ES-I3 (cell line): ENCODE results near the gene ABTB2.
A peak's percentile ranks its signal among the peaks of the same experiment; 100 is the strongest.

Experiments
- H3K36me3 ChIP-seq: 2 replicates; pipeline ENCODE4 v1.6.1; 2013; ENCODE audit warnings: mild to moderate bottlenecking, low read length, control low read depth, moderate library complexity; ENCODE audit not compliant: insufficient read depth
- H3K4me1 ChIP-seq: 2 replicates; pipeline ENCODE4 v1.6.1; 2013; ENCODE audit warnings: mild to moderate bottlenecking, control low read depth, low read length; ENCODE audit not compliant: insufficient read depth
- H3K9ac ChIP-seq: 2 replicates; pipeline ENCODE4 v1.6.1; 2013; ENCODE audit warnings: low read depth, mild to moderate bottlenecking, low read length, moderate library complexity
- H3K9me3 ChIP-seq: 2 replicates; pipeline ENCODE4 v1.6.1; 2013; ENCODE audit warnings: mild to moderate bottlenecking, low read length, moderate library complexity; ENCODE audit not compliant: control insufficient read depth, insufficient read depth

Gene ABTB2

DNA sequence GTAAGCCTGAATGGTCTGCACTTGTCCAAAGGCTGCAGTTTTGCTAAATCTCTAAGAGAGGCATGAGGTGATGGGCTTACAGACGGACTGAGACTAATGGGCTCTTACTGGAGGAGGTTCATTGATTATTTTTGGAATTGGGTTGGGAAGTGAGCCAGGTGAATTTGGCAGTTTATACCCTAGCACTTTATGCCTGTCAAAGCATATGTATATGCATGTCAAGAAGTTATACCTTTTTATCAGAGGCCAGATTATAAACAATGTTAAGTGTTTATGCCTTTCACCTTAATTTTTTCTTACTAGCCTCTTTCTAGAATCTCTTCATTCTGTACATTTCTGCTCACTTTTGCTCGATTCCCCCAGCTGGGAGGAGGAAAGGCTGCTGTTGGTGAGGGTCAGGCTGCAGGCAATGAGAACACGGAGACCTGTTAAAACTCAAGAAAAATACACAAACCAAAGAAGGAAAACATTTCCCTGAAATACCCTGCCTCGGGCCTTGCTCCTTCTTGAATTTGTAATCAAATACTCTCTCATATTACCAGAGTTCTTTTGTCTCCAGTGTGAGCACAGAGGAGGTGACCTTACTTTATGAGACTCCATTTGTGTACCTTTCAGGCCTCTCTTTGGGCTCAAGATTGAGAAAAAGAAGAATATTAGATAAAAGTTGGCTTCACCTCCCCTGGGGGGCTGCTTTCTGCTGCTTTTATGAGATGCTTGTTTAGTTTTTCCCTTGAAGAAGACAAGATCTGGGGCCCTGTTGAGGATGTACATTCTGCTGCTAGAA is 232.7 kb downstream of the ABTB2 start:
- Histone ChIP-seq H3K36me3 (peaks cover 30% of the 10 kb centered on the region), H3K9ac (no peak overlapping the region), H3K4me1 (no peaks in the 10 kb centered on the region), H3K9me3 (no peaks in the 10 kb centered on the region)

- no peak overlapping the region for H3K9ac ChIP-seq
- H3K9me3 ChIP-seq, result no peaks in the 10 kb centered on the region
- peaks cover 41% of the 10 kb centered on the region for H3K36me3 ChIP-seq
- H3K4me1 ChIP-seq, result no peaks in the 10 kb centered on the region
Observed at GRCh38 chr11:34120651-34121050, 237.2 kb downstream of the ABTB2 start.

DNA sequence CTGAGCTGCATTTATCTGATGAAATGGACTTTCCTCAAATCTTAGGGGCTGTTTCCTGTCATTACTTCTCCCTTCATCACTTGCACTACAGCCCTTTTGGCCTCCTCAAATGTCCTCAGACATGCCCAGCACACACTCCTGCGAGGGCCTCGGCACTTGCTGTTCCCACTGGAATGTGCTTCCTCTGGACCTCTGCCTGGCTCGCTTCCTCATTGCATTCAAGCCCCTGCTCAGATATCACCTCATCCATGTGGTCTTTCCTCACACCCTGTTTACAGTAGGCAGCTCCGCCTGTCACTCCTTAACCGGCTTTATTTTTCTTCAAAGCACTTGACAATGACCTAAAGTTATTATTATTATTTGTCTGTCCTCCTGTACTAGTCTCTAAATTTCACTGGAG is 243.3 kb downstream of the ABTB2 start:
- Histone ChIP-seq H3K9me3 (no peaks in the 10 kb centered on the region), H3K9ac (no peak overlapping the region), H3K36me3 (peaks cover 44% of the 10 kb centered on the region), H3K4me1 (no peaks in the 10 kb centered on the region)

- Histone ChIP-seq H3K4me1 (no peaks in the 10 kb centered on the region), H3K9ac (no peak overlapping the region), H3K36me3 (peaks cover 47% of the 10 kb centered on the region), H3K9me3 (no peaks in the 10 kb centered on the region)
Observed at GRCh38 chr11:34114014-34114413, 243.8 kb downstream of the ABTB2 start.

DNA sequence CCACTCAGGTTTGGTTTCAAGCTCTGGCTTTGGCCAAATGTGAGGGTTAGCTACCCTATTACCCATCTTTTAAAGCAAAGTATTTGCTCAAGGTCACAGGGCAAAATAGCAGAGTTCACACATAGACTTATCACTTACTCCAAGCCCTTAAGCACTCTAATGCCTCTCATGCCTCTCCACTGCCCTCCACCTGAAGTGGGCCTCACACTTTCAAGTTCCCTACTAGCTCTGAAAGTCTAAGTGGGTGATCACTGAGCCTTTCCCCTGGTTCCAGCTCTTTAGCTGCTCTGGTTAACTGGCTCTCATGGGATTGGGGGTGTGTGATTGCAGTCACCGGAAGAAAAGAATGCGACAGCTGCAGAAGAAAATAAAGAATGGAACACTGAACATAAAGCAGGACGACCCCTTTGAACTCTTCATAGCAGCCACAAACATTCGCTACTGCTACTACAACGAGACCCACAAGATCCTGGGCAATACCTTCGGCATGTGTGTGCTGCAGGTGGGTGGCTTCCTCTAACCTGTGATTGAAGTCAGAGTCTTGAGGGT is 246.0 kb downstream of the ABTB2 start:
- Histone ChIP-seq H3K9ac (no peak overlapping the region), H3K9me3 (no peaks in the 10 kb centered on the region), H3K36me3 (peaks cover 45% of the 10 kb centered on the region), H3K4me1 (peaks cover 2% of the 10 kb centered on the region; the same call in 1 of the 2 replicates)

DNA sequence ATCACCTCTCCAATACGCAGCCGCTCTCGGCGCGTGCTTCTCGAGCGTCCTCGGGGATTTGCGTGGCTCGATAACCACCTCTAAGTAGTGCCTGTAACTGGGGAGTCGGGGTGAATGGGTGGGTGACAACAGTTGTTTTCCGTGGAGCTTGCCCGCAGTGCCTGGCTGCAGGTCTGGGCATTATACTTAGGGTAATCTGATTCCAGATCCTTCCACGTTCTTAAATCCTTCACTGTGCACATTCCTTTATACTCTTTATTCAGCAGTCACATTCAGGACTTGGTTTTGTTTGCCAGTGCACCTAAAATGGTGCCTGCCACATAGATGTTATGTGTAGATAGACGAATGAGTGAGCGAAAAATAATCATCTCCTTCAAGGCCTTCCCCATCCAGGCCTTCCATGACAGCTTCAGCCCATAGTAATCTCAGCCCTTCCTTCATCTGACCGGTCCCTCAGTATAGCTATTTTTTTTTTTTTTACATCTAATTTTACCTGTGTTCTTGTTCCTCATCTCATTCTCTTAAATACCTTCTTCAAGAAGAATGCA is 251.8 kb downstream of the ABTB2 start:
- Histone ChIP-seq H3K9me3 (no peaks in the 10 kb centered on the region), H3K4me1 (peaks cover 5% of the 10 kb centered on the region; the same call in 1 of the 2 replicates), H3K36me3 (peaks cover 15% of the 10 kb centered on the region), H3K9ac (peak overlapping the region; percentile 76)

DNA sequence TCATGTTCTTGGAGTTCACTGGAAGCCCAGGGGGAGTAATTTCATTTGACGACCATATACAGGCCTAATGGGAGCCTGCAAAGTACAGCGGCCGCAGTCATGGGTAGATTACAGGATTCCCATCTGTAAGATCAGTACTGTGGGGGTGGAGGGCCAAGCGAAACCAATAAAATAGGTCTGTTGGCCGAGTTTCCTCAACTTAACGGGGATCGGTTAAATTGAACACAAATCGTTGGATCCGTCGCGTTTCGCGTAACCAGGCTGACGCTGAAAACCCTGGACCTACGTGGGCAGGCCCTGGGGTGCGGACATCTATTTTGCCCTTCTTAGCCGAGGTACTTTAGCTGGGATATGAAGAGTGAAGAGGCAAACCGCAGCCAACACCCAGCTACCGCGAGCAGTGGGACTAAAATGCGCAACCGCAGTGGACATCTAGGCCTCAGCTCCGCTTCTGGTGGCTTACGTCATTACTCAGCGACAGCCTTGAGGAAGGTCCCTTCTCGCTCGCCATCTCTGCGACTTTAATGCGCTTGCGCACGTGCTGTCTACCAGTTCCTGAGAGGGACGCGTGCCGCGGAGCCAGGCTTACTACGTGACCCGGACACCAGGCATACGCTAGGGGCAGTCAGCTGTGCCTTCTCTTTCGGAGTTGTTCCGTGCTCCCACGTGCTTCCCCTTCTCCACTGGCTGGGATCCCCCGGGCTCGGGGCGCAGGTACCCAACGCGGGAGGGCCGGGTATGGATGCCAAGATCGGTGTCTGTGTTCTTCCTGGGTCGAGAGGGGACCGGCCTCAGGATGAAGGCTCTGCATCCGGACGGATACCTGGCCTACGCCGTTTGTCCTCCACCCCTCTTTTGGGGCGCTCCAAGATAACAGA is 252.5 kb downstream of the ABTB2 start, which contains the start of gene NAT10:
Gene NAT10, plus strand, starts transcription at position 551 of the 878 bp plus-strand sequence. CDS start 2,597 bp downstream, outside the sequence.
- Histone ChIP-seq H3K36me3 (peaks cover 19% of the 10 kb centered on the region), H3K9ac (peak within 1 kb of the TSS; percentile 76), H3K4me1 (peaks cover 5% of the 10 kb centered on the region; the same call in 1 of the 2 replicates)

GRCh38 chr11:34104680-34105078 is 253.1 kb downstream of the ABTB2 start:
- H3K4me1 ChIP-seq, result peaks cover 5% of the 10 kb centered on the region; the same call in 1 of the 2 replicates
- no peaks in the 10 kb centered on the region for H3K9me3 ChIP-seq
- H3K36me3 ChIP-seq, result peaks cover 19% of the 10 kb centered on the region
- H3K9ac ChIP-seq, result peak overlapping the region; percentile 76

More for the DNA sequence above, 252.5 kb downstream of the ABTB2 start, which contains the start of gene NAT10:
- no peaks in the 10 kb centered on the region for H3K9me3 ChIP-seq
